Pons (tissue), 1 donor: Measurements from ENCODE around the gene TAGAP.
"Not testable (repeated sequence)": the region's sequence is repeated elsewhere in the genome, so short reads cannot be mapped to it uniquely, and the experiment has no call there.

Experiments used
- DNase-seq: peaks from one replicate; pipeline ENCODE4 v3.0.0-alpha.2; 2016; ENCODE audit warnings: low spot score

The TAGAP gene

GRCh38 chr6:159010037-159010612, 34.7 kb downstream of the TAGAP start:
- DNase-seq: not testable (repeated sequence)

GRCh38 chr6:159008656-159009288, 36.0 kb downstream of the TAGAP start:
- peak; percentile 48 for DNase-seq

- DNase-seq: no peak
These were observed 37.3 kb downstream of the TAGAP start for GRCh38 chr6:159007510-159007909.

GRCh38 chr6:159005436-159005835, 39.4 kb downstream of the TAGAP start:
- DNase-seq: no peak

GRCh38 chr6:159004592-159004991, 40.2 kb downstream of the TAGAP start:
- no peak for DNase-seq

- no peak for DNase-seq
These were observed 42.2 kb downstream of the TAGAP start for GRCh38 chr6:159002432-159003155.

- DNase-seq: peak; percentile 81
These were observed 45.0 kb downstream of the TAGAP start, which contains the start of gene RSPH3 for GRCh38 chr6:158999666-159000403. Gene RSPH3, minus strand, starts transcription at chr6:159000202. Its CDS starts 652 bp downstream, at chr6:158999550.

GRCh38 chr6:158999154-158999665, 45.6 kb downstream of the TAGAP start:
- no peak for DNase-seq

GRCh38 chr6:158996856-158997255, 47.9 kb downstream of the TAGAP start:
- no peak for DNase-seq

- no peak for DNase-seq
These were observed 51.2 kb downstream of the TAGAP start for GRCh38 chr6:158993639-158994038.

GRCh38 chr6:158991017-158991723, 53.6 kb downstream of the TAGAP start:
- DNase-seq: no peak

- not testable (repeated sequence) for DNase-seq
These were observed 55.1 kb downstream of the TAGAP start for GRCh38 chr6:158989711-158990110.

- DNase-seq: no peak
These were observed 56.3 kb downstream of the TAGAP start for GRCh38 chr6:158988477-158988876.

GRCh38 chr6:158987657-158988056, 57.1 kb downstream of the TAGAP start:
- no peak for DNase-seq
